Measurements from ENCODE around the gene CUBN.

DNA sequence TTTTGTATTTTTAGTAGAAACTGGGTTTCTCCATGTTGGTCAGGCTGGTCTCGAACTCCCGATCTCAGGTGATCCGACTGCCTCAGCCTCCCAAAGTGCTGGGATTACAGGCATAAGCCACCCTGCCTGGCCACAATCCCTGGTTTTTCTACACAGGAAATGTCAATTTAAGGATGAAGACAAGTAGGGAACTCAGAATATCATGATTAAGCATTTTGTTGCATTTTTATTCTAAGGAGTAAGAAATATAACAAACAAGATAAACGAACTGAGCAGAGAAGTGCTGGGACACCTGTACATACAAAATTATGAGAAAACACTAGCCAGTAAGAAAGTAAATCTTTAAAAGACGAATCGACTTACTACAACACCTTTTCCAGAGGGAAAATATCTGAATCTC, 69.3 kb downstream of the CUBN start:
- no peak for TF ChIP-seq EZH2 (IDR thresholded peaks at IDR 0.05)
- no peak for TF ChIP-seq FOXP2 (optimal IDR thresholded peaks at IDR 0.05; ENCODE audit: control extremely low read depth, extremely low read length, insufficient read depth)
- TF ChIP-seq POLR2AphosphoS5 (IDR thresholded peaks at IDR 0.05; ENCODE audit: borderline replicate concordance, low read depth, low read length) = no peak

Data from SK-N-MC (cell line).